ENCODE measurements around the gene CDK17.

Gene CDK17

GRCh38 chr12:96239711-96240635, 160.3 kb downstream of the CDK17 start:
- H3K9me2 ChIP-seq (replicated peaks; ENCODE audit: insufficient read depth, low read length), result no peaks in the 10 kb centered on the region
- H3K79me2 ChIP-seq (ENCODE audit: insufficient read depth, low read length), result no peaks in the 10 kb centered on the region
- H3K9ac ChIP-seq (ENCODE audit: low read length), result no peak overlapping the region
- H3K9me3 ChIP-seq (ENCODE audit: insufficient read depth, low read length), result no peaks in the 10 kb centered on the region
- no peaks in the 10 kb centered on the region for H3K36me3 ChIP-seq (ENCODE audit: low read length)
- H3K4me3 ChIP-seq (ENCODE audit: insufficient read depth, low read length, poor library complexity, severe bottlenecking), result no peak overlapping the region
- H3K27me3 ChIP-seq (ENCODE audit: low read length), result no peaks in the 10 kb centered on the region
- no peak overlapping the region for H2AFZ ChIP-seq (ENCODE audit: low read depth, low read length, severe bottlenecking)
- no peaks in the 10 kb centered on the region for H3F3A ChIP-seq (ENCODE audit: insufficient read depth)
- H4K20me1 ChIP-seq (ENCODE audit: low read depth, low read length), result no peaks in the 10 kb centered on the region
- no peak overlapping the region for H3K27ac ChIP-seq (ENCODE audit: low read depth, low read length)
- TF ChIP-seq CTCF (IDR thresholded peaks at IDR 0.05; ENCODE audit: insufficient read depth, low read length, poor library complexity, severe bottlenecking), result no peak
- TF ChIP-seq EZH2phosphoT487 (conservative IDR thresholded peaks at IDR 0.05; ENCODE audit: low read length), result no peak
- no peak overlapping the region for H3K4me2 ChIP-seq (ENCODE audit: low read depth, low read length, poor library complexity, severe bottlenecking)

GRCh38 chr12:96238336-96239047, 161.7 kb downstream of the CDK17 start:
- H2AFZ ChIP-seq (ENCODE audit: low read depth, low read length, severe bottlenecking), result no peak overlapping the region
- no peak overlapping the region for H3K4me3 ChIP-seq (ENCODE audit: insufficient read depth, low read length, poor library complexity, severe bottlenecking)
- H4K20me1 ChIP-seq (ENCODE audit: low read depth, low read length), result no peaks in the 10 kb centered on the region
- H3K79me2 ChIP-seq (ENCODE audit: insufficient read depth, low read length), result no peaks in the 10 kb centered on the region
- no peaks in the 10 kb centered on the region for H3K27me3 ChIP-seq (ENCODE audit: low read length)
- H3K9me2 ChIP-seq (replicated peaks; ENCODE audit: insufficient read depth, low read length), result no peaks in the 10 kb centered on the region
- H3K27ac ChIP-seq (ENCODE audit: low read depth, low read length), result no peak overlapping the region
- H3K9me3 ChIP-seq (ENCODE audit: insufficient read depth, low read length), result no peaks in the 10 kb centered on the region
- no peak for TF ChIP-seq CTCF (IDR thresholded peaks at IDR 0.05; ENCODE audit: insufficient read depth, low read length, poor library complexity, severe bottlenecking)
- no peak for TF ChIP-seq EZH2phosphoT487 (conservative IDR thresholded peaks at IDR 0.05; ENCODE audit: low read length)
- no peaks in the 10 kb centered on the region for H3F3A ChIP-seq (ENCODE audit: insufficient read depth)
- no peak overlapping the region for H3K4me2 ChIP-seq (ENCODE audit: low read depth, low read length, poor library complexity, severe bottlenecking)
- no peaks in the 10 kb centered on the region for H3K36me3 ChIP-seq (ENCODE audit: low read length)
- H3K9ac ChIP-seq (ENCODE audit: low read length), result no peak overlapping the region

GRCh38 chr12:96237465-96238077, 162.7 kb downstream of the CDK17 start:
- H4K20me1 ChIP-seq (ENCODE audit: low read depth, low read length), result no peaks in the 10 kb centered on the region
- H3K27ac ChIP-seq (ENCODE audit: low read depth, low read length), result no peak overlapping the region
- no peak overlapping the region for H2AFZ ChIP-seq (ENCODE audit: low read depth, low read length, severe bottlenecking)
- TF ChIP-seq CTCF (IDR thresholded peaks at IDR 0.05; ENCODE audit: insufficient read depth, low read length, poor library complexity, severe bottlenecking) (no peak), EZH2phosphoT487 (conservative IDR thresholded peaks at IDR 0.05; ENCODE audit: low read length) (no peak)
- no peaks in the 10 kb centered on the region for H3F3A ChIP-seq (ENCODE audit: insufficient read depth)
- no peaks in the 10 kb centered on the region for H3K9me2 ChIP-seq (replicated peaks; ENCODE audit: insufficient read depth, low read length)
- H3K36me3 ChIP-seq (ENCODE audit: low read length), result no peaks in the 10 kb centered on the region
- no peaks in the 10 kb centered on the region for H3K27me3 ChIP-seq (ENCODE audit: low read length)
- no peaks in the 10 kb centered on the region for H3K9me3 ChIP-seq (ENCODE audit: insufficient read depth, low read length)
- no peak overlapping the region for H3K9ac ChIP-seq (ENCODE audit: low read length)
- no peaks in the 10 kb centered on the region for H3K79me2 ChIP-seq (ENCODE audit: insufficient read depth, low read length)
- H3K4me2 ChIP-seq (ENCODE audit: low read depth, low read length, poor library complexity, severe bottlenecking), result no peak overlapping the region
- no peak overlapping the region for H3K4me3 ChIP-seq (ENCODE audit: insufficient read depth, low read length, poor library complexity, severe bottlenecking)
